K562 (cell line): ENCODE results near the gene SIRT3. TPM values are rescaled to one million over a fixed set of nuclear protein-coding genes. Genes with fewer than 3 reads are reported as not detected.

Experiments
- BRF1 ChIP-seq: IDR thresholded peaks from 3 replicates; pipeline ENCODE4 v1.6.1; 2011; ENCODE audit warnings: borderline replicate concordance, mild to moderate bottlenecking; ENCODE audit not compliant: insufficient read length; ENCODE audit errors: extremely low read depth
- CC2D1A ChIP-seq: fragments of 450-650 bp; IDR thresholded peaks from 2 replicates; pipeline ENCODE4 v1.6.1; 2017; ENCODE audit warnings: mild to moderate bottlenecking
- ELF4 ChIP-seq: fragments of 450-650 bp; formaldehyde crosslinking; IDR thresholded peaks from 2 replicates; pipeline ENCODE4 v1.4.0; 2022; ENCODE audit warnings: missing genetic modification characterization
- ESRRA ChIP-seq: fragments of 450-650 bp; IDR thresholded peaks from 2 replicates; pipeline ENCODE4 v1.6.1; 2014; ENCODE audit warnings: low read depth, mild to moderate bottlenecking, moderate library complexity, borderline replicate concordance
- ETV1 ChIP-seq: fragments of 450-650 bp; conservative IDR thresholded peaks from 2 replicates; pipeline ENCODE4 v1.6.1; 2016; ENCODE audit warnings: missing genetic modification characterization, control low read depth, low read depth, missing compliant biosample characterization
- GABPB2 ChIP-seq: fragments of 250-450 bp; sonication (Bioruptor Pico); conservative IDR thresholded peaks from 2 replicates; pipeline ENCODE4 v1.5.1; 2021; ENCODE audit warnings: mild to moderate bottlenecking
- GTF2E2 ChIP-seq: fragments of 200-800 bp; sonication (Bioruptor generic); IDR thresholded peaks from 2 replicates; pipeline ENCODE4 v1.6.1; 2016; ENCODE audit warnings: missing genetic modification characterization, missing compliant biosample characterization
- GTF3C2 ChIP-seq: IDR thresholded peaks from 3 replicates; pipeline ENCODE4 v1.6.1; 2011; ENCODE audit warnings: borderline replicate concordance, mild to moderate bottlenecking, moderate library complexity; ENCODE audit not compliant: insufficient read length; ENCODE audit errors: extremely low read depth
- HIVEP1 ChIP-seq: fragments of 250-450 bp; sonication (Bioruptor Pico); IDR thresholded peaks from 2 replicates; pipeline ENCODE4 v1.4.0; 2020; ENCODE audit warnings: mild to moderate bottlenecking
- HNRNPH1 ChIP-seq: fragments of 200-400 bp; formaldehyde crosslinking; optimal IDR thresholded peaks from 2 replicates; pipeline ENCODE3; 2017; ENCODE audit warnings: low read depth, mild to moderate bottlenecking, low read length, moderate library complexity
- IRF1 ChIP-seq: sonication (generic); formaldehyde crosslinking; IDR thresholded peaks from 2 replicates; pipeline ENCODE4 v1.8.0; 2022; ENCODE audit warnings: missing genetic modification reagents, mild to moderate bottlenecking, borderline replicate concordance
- KAT2B ChIP-seq: IDR thresholded peaks from one replicate; pipeline ENCODE4 v1.6.1; 2012; ENCODE audit warnings: low read depth, mild to moderate bottlenecking, control low read depth, inconsistent platforms, low read length, moderate library complexity
- MYC ChIP-seq, 2 experiments: fragments of 250-450 bp in 1 of 2; sonication (Bioruptor Pico) in 1 of 2; IDR thresholded peaks; 2 replicates each; pipeline versions ENCODE4 v1.5.1 to v1.6.1; 2012 to 2021; ENCODE audit warnings: low read depth in 2 of 2, borderline replicate concordance in 1 of 2, improper control_type of control experiment in 1 of 2, low read length in 1 of 2, mild to moderate bottlenecking in 1 of 2, moderate library complexity in 1 of 2
- NCOA1 ChIP-seq: fragments of 450-650 bp; IDR thresholded peaks from 2 replicates; pipeline ENCODE4 v1.6.1; 2016; ENCODE audit warnings: low read depth
- OTX1 ChIP-seq: fragments of 450-650 bp; formaldehyde crosslinking; IDR thresholded peaks from 2 replicates; pipeline ENCODE4 v1.4.0; 2022; ENCODE audit warnings: mild to moderate bottlenecking
- PML ChIP-seq: IDR thresholded peaks from 2 replicates; pipeline ENCODE4 v1.6.1; 2012; ENCODE audit warnings: low read length, inconsistent platforms
- SMARCA4 ChIP-seq: fragments of 450-650 bp; IDR thresholded peaks from 2 replicates; pipeline ENCODE4 v1.6.1; 2016
- ZFP1 ChIP-seq: fragments of 450-650 bp; formaldehyde crosslinking; IDR thresholded peaks from 2 replicates; pipeline ENCODE4 v1.4.0; 2020; ENCODE audit warnings: mild to moderate bottlenecking, mixed read lengths
- ZFX ChIP-seq: sonication (generic); formaldehyde crosslinking; IDR thresholded peaks from 2 replicates; pipeline ENCODE4 v1.8.0; 2022; ENCODE audit warnings: mild to moderate bottlenecking, missing genetic modification reagents, moderate library complexity
- ZNF518B ChIP-seq: fragments of 250-450 bp; sonication (Bioruptor Pico); IDR thresholded peaks from 2 replicates; pipeline ENCODE4 v1.5.0; 2021; ENCODE audit warnings: mild to moderate bottlenecking, moderate library complexity
- ZNF830 ChIP-seq: fragments of 250-450 bp; sonication (Bioruptor Pico); IDR thresholded peaks from 2 replicates; pipeline ENCODE4 v1.5.0; 2021; ENCODE audit warnings: mild to moderate bottlenecking
- polyA plus RNA-seq, 8 experiments: library from polyadenylated mRNA; depleted of rRNA in 4 of 8; stranded (reverse) in 5 of 8; unstranded in 3 of 8; fragments of >200 nt; fragmentation: Nextera tagmentation in 2 of 8; fragmentation: Illumina TruSeq in 1 of 8; extraction: Ambion mirVana in 2 of 8; extraction: Trizol in 1 of 8; gene quantifications; 2 replicates each; pipeline versions ENCODE4 v1.2.1 to v1.2.3, GENCODE V29; 2011 to 2014; ENCODE audit warnings: inconsistent platforms in 1 of 8, missing spikeins in 1 of 8
- total RNA-seq, 7 experiments: library from RNA; depleted of rRNA in 6 of 7; stranded (reverse); fragments of >200 nt in 6 of 7; fragmentation: Illumina TruSeq in 2 of 7; extraction: Trizol in 2 of 7; gene quantifications; 2 replicates each; pipeline versions ENCODE4 v1.2.1 to v1.2.3, GENCODE V29; 2011 to 2021; ENCODE audit warnings: low replicate concordance in 1 of 7

Gene SIRT3
- total and polyA plus RNA-seq, 9 of the 15 experiments (the other 6 are each of a cell fraction or from before 2014, with no cell fraction given), result 1.9 to 27.5 (median 14.5) TPM

- 0 out of 2 replicates have a peak, but pooled peaks have one; percentile 21 for TF ChIP-seq NCOA1
- TF ChIP-seq ETV1, result no peak
- TF ChIP-seq IRF1 (CRISPR knock-in tag), result no peak
- no peak for TF ChIP-seq ZNF830 (CRISPR knock-in tag)
- no peak for TF ChIP-seq ELF4
- no peak for TF ChIP-seq HNRNPH1
- TF ChIP-seq BRF1, result no peak
- no peak for TF ChIP-seq ZNF518B (CRISPR knock-in tag)
- TF ChIP-seq ZFX (CRISPR knock-in tag), result no peak
- no peak for TF ChIP-seq PML
- peak; percentile 58; the same call in 1 of the 2 replicates for TF ChIP-seq SMARCA4
- no peak for TF ChIP-seq HIVEP1
- 0 out of 2 replicates have a peak, but pooled peaks have one; percentile 11 for TF ChIP-seq OTX1 (CRISPR knock-in tag)
- no peak for TF ChIP-seq CC2D1A
- TF ChIP-seq KAT2B, result no peak
- no peak for TF ChIP-seq GTF3C2
- no peak; the same call in 1 of the 2 replicates for TF ChIP-seq ESRRA
- no peak for TF ChIP-seq GTF2E2 (tag)
- no peak for TF ChIP-seq ZFP1 (CRISPR knock-in tag)
- no peak for TF ChIP-seq GABPB2 (CRISPR knock-in tag)
- TF ChIP-seq MYC (IDR thresholded peaks at IDR 0.05; ENCODE audit: low read depth, low read length), result peak; percentile 88
- TF ChIP-seq MYC (CRISPR knock-in tag; IDR thresholded peaks at IDR 0.05; ENCODE audit: borderline replicate concordance, low read depth), result no peak
Observed at GRCh38 chr11:269146-269890, 33.2 kb upstream of the SIRT3 start (continued).
